GM23338 (cell line): ENCODE results near the gene FCRLA. TPM values are rescaled to one million over a fixed set of nuclear protein-coding genes. Genes with fewer than 3 reads are reported as not detected.

Experiments used
- ATAC-seq: fragments of 200-7000 bp; cut with Tn5 transposase; 3 replicates; pipeline ENCODE4 v1.9.1; 2020
- DNase-seq: peaks from one replicate; pipeline ENCODE4 v3.0.0-alpha.2; 2015; ENCODE audit warnings: low spot score
- H2AFZ ChIP-seq: fragments of 200-600 bp; sonication (generic); 2 replicates; pipeline ENCODE4 v1.8.0; 2016; ENCODE audit warnings: antibody characterized with exemption, mild to moderate bottlenecking, moderate library complexity
- H3F3A ChIP-seq: fragments of 200-600 bp; sonication (generic); replicated peaks from 2 replicates; pipeline ENCODE4 v1.8.0; 2017; ENCODE audit warnings: antibody characterized with exemption, mixed run types, low read depth
- H3K27ac ChIP-seq: fragments of 200-600 bp; sonication (generic); 2 replicates; pipeline ENCODE4 v1.6.1; 2016; ENCODE audit warnings: low read depth
- H3K27me3 ChIP-seq: fragments of 200-600 bp; sonication (generic); 2 replicates; pipeline ENCODE4 v1.8.0; 2016; ENCODE audit warnings: mild to moderate bottlenecking, mixed run types, moderate library complexity; ENCODE audit not compliant: insufficient read depth
- H3K36me3 ChIP-seq: fragments of 200-600 bp; sonication (generic); 2 replicates; pipeline ENCODE4 v1.8.0; 2016; ENCODE audit warnings: mild to moderate bottlenecking; ENCODE audit not compliant: insufficient read depth
- H3K4me1 ChIP-seq: fragments of 200-600 bp; sonication (generic); 2 replicates; pipeline ENCODE4 v1.8.0; 2016; ENCODE audit warnings: mild to moderate bottlenecking, moderate library complexity; ENCODE audit not compliant: insufficient read depth
- H3K4me2 ChIP-seq: fragments of 200-600 bp; sonication (generic); 2 replicates; pipeline ENCODE4 v1.7.1; 2017; ENCODE audit warnings: mixed run types
- H3K4me3 ChIP-seq: fragments of 200-600 bp; sonication (generic); 2 replicates; pipeline ENCODE4 v1.6.1; 2016; ENCODE audit warnings: mixed run types
- H3K79me2 ChIP-seq: fragments of 200-600 bp; sonication (generic); replicated peaks from 2 replicates; pipeline ENCODE4 v1.8.0; 2017; ENCODE audit warnings: mild to moderate bottlenecking; ENCODE audit not compliant: insufficient read depth
- H3K9me2 ChIP-seq: fragments of 200-600 bp; sonication (generic); 2 replicates; pipeline ENCODE4 v1.8.0; 2017; ENCODE audit not compliant: insufficient read depth
- H4K20me1 ChIP-seq: fragments of 200-600 bp; sonication (generic); replicated peaks from 2 replicates; pipeline ENCODE4 v1.8.0; 2017; ENCODE audit warnings: mild to moderate bottlenecking; ENCODE audit not compliant: insufficient read depth
- H3K27ac Mint-ChIP-seq: 2 replicates; pipeline ENCODE4 v1.8.0; 2020; ENCODE audit warnings: inconsistent platforms, mild to moderate bottlenecking, moderate library complexity, mixed read lengths
- H3K27me3 Mint-ChIP-seq: 3 replicates; pipeline ENCODE4 v1.8.0; 2022; ENCODE audit warnings: low read depth, mild to moderate bottlenecking, moderate library complexity, mixed read lengths, inconsistent platforms; ENCODE audit not compliant: insufficient read depth, poor library complexity
- H3K36me3 Mint-ChIP-seq: 3 replicates; pipeline ENCODE4 v1.8.0; 2021; ENCODE audit warnings: low read depth, mild to moderate bottlenecking, inconsistent platforms, moderate library complexity, mixed read lengths
- H3K4me1 Mint-ChIP-seq: 3 replicates; pipeline ENCODE4 v1.8.0; 2020; ENCODE audit warnings: mild to moderate bottlenecking, inconsistent platforms, mixed read lengths
- H3K4me3 Mint-ChIP-seq: 3 replicates; pipeline ENCODE4 v1.8.0; 2021; ENCODE audit warnings: moderate library complexity, mild to moderate bottlenecking, inconsistent platforms, mixed read lengths
- H3K9me3 Mint-ChIP-seq: 3 replicates; pipeline ENCODE4 v1.8.0; 2020; ENCODE audit warnings: moderate library complexity, mild to moderate bottlenecking, inconsistent platforms, mixed read lengths
- CREB1 ChIP-seq: fragments of 250-450 bp; sonication (Bioruptor Pico); IDR thresholded peaks from 2 replicates; pipeline ENCODE4 v1.5.0; 2020; ENCODE audit warnings: low read depth, mild to moderate bottlenecking, moderate library complexity
- ETS1 ChIP-seq: IDR thresholded peaks from 2 replicates; pipeline ENCODE4 v1.6.1; 2016; ENCODE audit warnings: antibody characterized with exemption
- EZH2phosphoT487 ChIP-seq: fragments of 200-600 bp; sonication (generic); IDR thresholded peaks from one replicate; pipeline ENCODE4 v1.8.1; 2018; ENCODE audit warnings: antibody characterized with exemption; ENCODE audit not compliant: unreplicated experiment
- NANOG ChIP-seq: IDR thresholded peaks from 2 replicates; pipeline ENCODE4 v1.6.1; 2016; ENCODE audit warnings: antibody characterized with exemption, borderline replicate concordance
- ZNF331 ChIP-seq: fragments of 250-450 bp; sonication (Bioruptor Pico); IDR thresholded peaks from 2 replicates; pipeline ENCODE4 v1.5.0; 2020; ENCODE audit warnings: low read depth, mild to moderate bottlenecking, moderate library complexity
- ZNF462 ChIP-seq: fragments of 250-450 bp; sonication (Bioruptor Pico); IDR thresholded peaks from 2 replicates; pipeline ENCODE4 v1.5.0; 2020; ENCODE audit warnings: mild to moderate bottlenecking, moderate library complexity
- polyA plus RNA-seq: library from polyadenylated mRNA; unstranded; fragments of >200 nt; fragmentation: Nextera tagmentation; extraction: Ambion mirVana; gene quantifications from 2 replicates; pipeline ENCODE4 v1.2.1, GENCODE V29; 2016
- total RNA-seq: library from RNA; depleted of rRNA; stranded (reverse); fragments of >200 nt; shearing (Covaris generic); gene quantifications from 2 replicates; pipeline ENCODE4 v1.2.3, GENCODE V29; 2014

FCRLA gene
- total and polyA plus RNA-seq, 2 experiments from 2014 or later, result 0.24 TPM; not detected in 1

- TF ChIP-seq ZNF462 (no peak), NANOG (no peak)
Measured at GRCh38 chr1:161702250-161702649, 4.8 kb upstream of the FCRLA start (continued).

GRCh38 chr1:161705537-161705936 is 1.5 kb upstream of the FCRLA start:
- H3K9me3 Mint-ChIP-seq, result no peaks in the 10 kb centered on the region
- H3K27ac ChIP-seq, result no peak overlapping the region
- TF ChIP-seq NANOG (no peak), EZH2phosphoT487 (no peak), ETS1 (no peak), CREB1 (CRISPR knock-in tag) (no peak), ZNF331 (CRISPR knock-in tag) (no peak), ZNF462 (no peak)

More at GRCh38 chr1:161705537-161705936, 1.5 kb upstream of the FCRLA start:
- H3K4me1 ChIP-seq, result no peaks in the 10 kb centered on the region
- peaks cover 18% of the 10 kb centered on the region for H3K4me1 Mint-ChIP-seq
- H4K20me1 ChIP-seq, result no peaks in the 10 kb centered on the region
- H3K79me2 ChIP-seq, result no peaks in the 10 kb centered on the region
- H3K27me3 Mint-ChIP-seq, result no peaks in the 10 kb centered on the region
- no peak overlapping the region for H3K4me3 Mint-ChIP-seq
- no peaks in the 10 kb centered on the region for H3K27me3 ChIP-seq
- no peak overlapping the region for H3K27ac Mint-ChIP-seq
- H3K36me3 ChIP-seq, result no peaks in the 10 kb centered on the region
- H3F3A ChIP-seq, result no peaks in the 10 kb centered on the region
- no peak overlapping the region for H3K4me2 ChIP-seq
- DNase-seq (no peak), ATAC-seq (no peak)
- no peak overlapping the region for H3K4me3 ChIP-seq
- H3K36me3 Mint-ChIP-seq, result no peaks in the 10 kb centered on the region
- no peak overlapping the region for H2AFZ ChIP-seq
- peaks cover 4% of the 10 kb centered on the region; the same call in 1 of the 2 replicates for H3K9me2 ChIP-seq
